MM.1S (cell line): ENCODE data around the gene LRCH1.

Experiments used
- CTCF ChIP-seq: fragments of 300-600 bp; sonication (generic); IDR thresholded peaks from 2 replicates; pipeline ENCODE4 v1.5.1; 2016; ENCODE audit warnings: antibody characterized with exemption, low read length, mixed read lengths
- EZH2phosphoT487 ChIP-seq: fragments of 300-600 bp; sonication (generic); IDR thresholded peaks from 2 replicates; pipeline ENCODE4 v1.6.1; 2018; ENCODE audit warnings: antibody characterized with exemption, low read length

GRCh38 chr13:46665248-46665632, 112.3 kb downstream of the LRCH1 start:
- TF ChIP-seq CTCF (no peak), EZH2phosphoT487 (no peak)
